ENCODE results near the gene HOXB5.

Gene HOXB5

GRCh38 chr17:48543854-48544348 is 49.7 kb downstream of the HOXB5 start:
- H2AFZ ChIP-seq (ENCODE audit: low read length), result no peak overlapping the region
- H4K20me1 ChIP-seq (ENCODE audit: insufficient read depth, low read length), result no peaks in the 10 kb centered on the region
- no peak overlapping the region for H3K27ac ChIP-seq (ENCODE audit: low read depth, low read length, poor library complexity, severe bottlenecking)
- no peak overlapping the region for H3K9ac ChIP-seq (ENCODE audit: low read length)
- no peak for TF ChIP-seq EZH2 (IDR thresholded peaks at IDR 0.05; ENCODE audit: borderline replicate concordance, low read length)
- TF ChIP-seq, protein P1, sequence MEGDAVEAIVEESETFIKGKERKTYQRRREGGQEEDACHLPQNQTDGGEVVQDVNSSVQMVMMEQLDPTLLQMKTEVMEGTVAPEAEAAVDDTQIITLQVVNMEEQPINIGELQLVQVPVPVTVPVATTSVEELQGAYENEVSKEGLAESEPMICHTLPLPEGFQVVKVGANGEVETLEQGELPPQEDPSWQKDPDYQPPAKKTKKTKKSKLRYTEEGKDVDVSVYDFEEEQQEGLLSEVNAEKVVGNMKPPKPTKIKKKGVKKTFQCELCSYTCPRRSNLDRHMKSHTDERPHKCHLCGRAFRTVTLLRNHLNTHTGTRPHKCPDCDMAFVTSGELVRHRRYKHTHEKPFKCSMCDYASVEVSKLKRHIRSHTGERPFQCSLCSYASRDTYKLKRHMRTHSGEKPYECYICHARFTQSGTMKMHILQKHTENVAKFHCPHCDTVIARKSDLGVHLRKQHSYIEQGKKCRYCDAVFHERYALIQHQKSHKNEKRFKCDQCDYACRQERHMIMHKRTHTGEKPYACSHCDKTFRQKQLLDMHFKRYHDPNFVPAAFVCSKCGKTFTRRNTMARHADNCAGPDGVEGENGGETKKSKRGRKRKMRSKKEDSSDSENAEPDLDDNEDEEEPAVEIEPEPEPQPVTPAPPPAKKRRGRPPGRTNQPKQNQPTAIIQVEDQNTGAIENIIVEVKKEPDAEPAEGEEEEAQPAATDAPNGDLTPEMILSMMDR (IDR thresholded peaks at IDR 0.05; ENCODE audit: low read length), result no peak
- no peaks in the 10 kb centered on the region for H3K9me2 ChIP-seq (ENCODE audit: low read depth, low read length)
- H3K4me3 ChIP-seq (ENCODE audit: low read depth, low read length, poor library complexity, severe bottlenecking), result no peak overlapping the region
- H3K4me1 ChIP-seq (ENCODE audit: insufficient read depth, low read length, severe bottlenecking), result no peaks in the 10 kb centered on the region
- no peaks in the 10 kb centered on the region for H3K36me3 ChIP-seq (ENCODE audit: insufficient read depth, low read length)
- H3K4me2 ChIP-seq (ENCODE audit: low read length), result no peak overlapping the region
- no peaks in the 10 kb centered on the region for H3K27me3 ChIP-seq (ENCODE audit: insufficient read depth, low read length)
- no peaks in the 10 kb centered on the region for H3F3A ChIP-seq (ENCODE audit: insufficient read depth, low read length)
- H3K79me2 ChIP-seq (ENCODE audit: insufficient read depth, low read length), result no peaks in the 10 kb centered on the region
- H3K9me3 ChIP-seq (ENCODE audit: low read length), result no peaks in the 10 kb centered on the region

GRCh38 chr17:48543107-48543853 is 50.3 kb downstream of the HOXB5 start:
- no peaks in the 10 kb centered on the region for H4K20me1 ChIP-seq (ENCODE audit: insufficient read depth, low read length)
- no peaks in the 10 kb centered on the region for H3K36me3 ChIP-seq (ENCODE audit: insufficient read depth, low read length)
- no peak overlapping the region for H3K4me2 ChIP-seq (ENCODE audit: low read length)
- H3K9me3 ChIP-seq (ENCODE audit: low read length), result no peaks in the 10 kb centered on the region
- H3K9me2 ChIP-seq (ENCODE audit: low read depth, low read length), result no peaks in the 10 kb centered on the region
- no peaks in the 10 kb centered on the region for H3K4me1 ChIP-seq (ENCODE audit: insufficient read depth, low read length, severe bottlenecking)
- TF ChIP-seq, protein P1 (IDR thresholded peaks at IDR 0.05; ENCODE audit: low read length), result no peak
- TF ChIP-seq EZH2 (IDR thresholded peaks at IDR 0.05; ENCODE audit: borderline replicate concordance, low read length), result no peak
- no peak overlapping the region for H3K9ac ChIP-seq (ENCODE audit: low read length)
- H3K4me3 ChIP-seq (ENCODE audit: low read depth, low read length, poor library complexity, severe bottlenecking), result no peak overlapping the region
- no peak overlapping the region for H2AFZ ChIP-seq (ENCODE audit: low read length)
- no peak overlapping the region for H3K27ac ChIP-seq (ENCODE audit: low read depth, low read length, poor library complexity, severe bottlenecking)
- no peaks in the 10 kb centered on the region for H3K79me2 ChIP-seq (ENCODE audit: insufficient read depth, low read length)
- no peaks in the 10 kb centered on the region for H3K27me3 ChIP-seq (ENCODE audit: insufficient read depth, low read length)
- no peaks in the 10 kb centered on the region for H3F3A ChIP-seq (ENCODE audit: insufficient read depth, low read length)

DNA sequence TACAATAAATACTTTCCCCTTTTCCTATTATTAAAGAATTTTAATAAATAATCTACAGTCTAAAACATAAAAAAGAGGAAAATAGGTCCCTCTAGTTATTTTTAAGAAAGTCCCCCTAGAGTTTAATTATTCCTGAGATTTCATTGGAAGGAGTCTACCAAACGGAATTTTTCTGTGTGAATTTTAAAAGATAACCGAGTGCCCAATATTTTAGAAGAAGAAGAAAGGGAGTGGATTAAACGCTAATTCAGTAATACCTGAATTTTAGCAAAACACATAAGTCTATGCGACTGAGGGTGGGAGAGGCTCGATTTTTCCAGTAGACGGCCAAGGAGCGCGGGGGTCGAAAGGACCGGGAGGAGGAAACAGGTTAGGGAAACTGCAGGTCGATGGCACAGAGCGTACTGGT is 50.9 kb downstream of the HOXB5 start:
- Histone ChIP-seq H2AFZ (ENCODE audit: low read length) (no peak overlapping the region), H3K4me3 (ENCODE audit: low read depth, low read length, poor library complexity, severe bottlenecking) (no peak overlapping the region), H3K9ac (ENCODE audit: low read length) (no peak overlapping the region), H3K79me2 (ENCODE audit: insufficient read depth, low read length) (no peaks in the 10 kb centered on the region), H4K20me1 (ENCODE audit: insufficient read depth, low read length) (no peaks in the 10 kb centered on the region), H3K4me2 (ENCODE audit: low read length) (no peak overlapping the region), H3K27me3 (ENCODE audit: insufficient read depth, low read length) (no peaks in the 10 kb centered on the region), H3F3A (ENCODE audit: insufficient read depth, low read length) (no peaks in the 10 kb centered on the region), H3K4me1 (ENCODE audit: insufficient read depth, low read length, severe bottlenecking) (no peaks in the 10 kb centered on the region), H3K27ac (ENCODE audit: low read depth, low read length, poor library complexity, severe bottlenecking) (no peak overlapping the region), H3K9me3 (ENCODE audit: low read length) (no peaks in the 10 kb centered on the region), H3K36me3 (ENCODE audit: insufficient read depth, low read length) (no peaks in the 10 kb centered on the region), H3K9me2 (ENCODE audit: low read depth, low read length) (no peaks in the 10 kb centered on the region)
- TF ChIP-seq, protein P1 (IDR thresholded peaks at IDR 0.05; ENCODE audit: low read length), result no peak
- no peak for TF ChIP-seq EZH2 (IDR thresholded peaks at IDR 0.05; ENCODE audit: borderline replicate concordance, low read length)
